Measurements from ENCODE around the gene TOP2A.
"Not testable (repeated sequence)": the region's sequence is repeated elsewhere in the genome, so short reads cannot be mapped to it uniquely, and the experiment has no call there.

The TOP2A gene

GRCh38 chr17:40399185-40399584 is 18.5 kb downstream of the TOP2A start:
- peak; percentile 12 for DNase-seq
- H3K27me3 ChIP-seq (replicated peaks) = no peaks in the 10 kb centered on the region
- H3K27ac ChIP-seq = no peak overlapping the region
- in situ Hi-C loops (cut with HindIII; ENCODE audit: low pct_ligation_motif_present, low sequenced_read_pairs) = no loop called here
- TF ChIP-seq, protein P1, sequence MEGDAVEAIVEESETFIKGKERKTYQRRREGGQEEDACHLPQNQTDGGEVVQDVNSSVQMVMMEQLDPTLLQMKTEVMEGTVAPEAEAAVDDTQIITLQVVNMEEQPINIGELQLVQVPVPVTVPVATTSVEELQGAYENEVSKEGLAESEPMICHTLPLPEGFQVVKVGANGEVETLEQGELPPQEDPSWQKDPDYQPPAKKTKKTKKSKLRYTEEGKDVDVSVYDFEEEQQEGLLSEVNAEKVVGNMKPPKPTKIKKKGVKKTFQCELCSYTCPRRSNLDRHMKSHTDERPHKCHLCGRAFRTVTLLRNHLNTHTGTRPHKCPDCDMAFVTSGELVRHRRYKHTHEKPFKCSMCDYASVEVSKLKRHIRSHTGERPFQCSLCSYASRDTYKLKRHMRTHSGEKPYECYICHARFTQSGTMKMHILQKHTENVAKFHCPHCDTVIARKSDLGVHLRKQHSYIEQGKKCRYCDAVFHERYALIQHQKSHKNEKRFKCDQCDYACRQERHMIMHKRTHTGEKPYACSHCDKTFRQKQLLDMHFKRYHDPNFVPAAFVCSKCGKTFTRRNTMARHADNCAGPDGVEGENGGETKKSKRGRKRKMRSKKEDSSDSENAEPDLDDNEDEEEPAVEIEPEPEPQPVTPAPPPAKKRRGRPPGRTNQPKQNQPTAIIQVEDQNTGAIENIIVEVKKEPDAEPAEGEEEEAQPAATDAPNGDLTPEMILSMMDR (IDR thresholded peaks at IDR 0.05; ENCODE audit: low read depth, low read length, missing control alignments) = peak; percentile 43
- H3K36me3 ChIP-seq (replicated peaks) = peaks cover 10% of the 10 kb centered on the region
- no peak overlapping the region for H3K4me3 ChIP-seq (ENCODE audit: low read depth, low read length)

DNA sequence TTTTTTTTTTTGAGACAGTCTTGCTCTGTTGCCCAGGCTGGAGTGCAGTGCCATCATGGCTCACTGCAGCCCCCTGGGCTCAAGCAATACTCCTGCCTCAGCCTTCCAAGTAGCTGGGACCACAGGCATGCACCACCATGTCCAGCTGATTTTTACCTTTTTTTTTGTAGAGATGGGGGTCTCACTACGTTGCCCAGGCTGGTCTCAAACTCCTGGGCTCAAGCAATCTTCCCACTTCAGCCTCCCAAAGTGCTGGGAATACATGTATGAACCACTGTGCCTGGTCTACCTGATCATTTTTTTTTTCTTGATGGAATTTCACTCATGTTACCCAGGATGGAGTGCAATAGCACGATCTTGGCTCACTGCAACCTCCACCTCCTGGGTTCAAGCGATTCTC is 31.1 kb downstream of the TOP2A start:
- DNase-seq; H3K4me3 ChIP-seq (ENCODE audit: low read depth, low read length); in situ Hi-C loops (cut with HindIII; ENCODE audit: low pct_ligation_motif_present, low sequenced_read_pairs); H3K27ac ChIP-seq; H3K27me3 ChIP-seq (replicated peaks); H3K36me3 ChIP-seq (replicated peaks): not testable (repeated sequence)

DNA sequence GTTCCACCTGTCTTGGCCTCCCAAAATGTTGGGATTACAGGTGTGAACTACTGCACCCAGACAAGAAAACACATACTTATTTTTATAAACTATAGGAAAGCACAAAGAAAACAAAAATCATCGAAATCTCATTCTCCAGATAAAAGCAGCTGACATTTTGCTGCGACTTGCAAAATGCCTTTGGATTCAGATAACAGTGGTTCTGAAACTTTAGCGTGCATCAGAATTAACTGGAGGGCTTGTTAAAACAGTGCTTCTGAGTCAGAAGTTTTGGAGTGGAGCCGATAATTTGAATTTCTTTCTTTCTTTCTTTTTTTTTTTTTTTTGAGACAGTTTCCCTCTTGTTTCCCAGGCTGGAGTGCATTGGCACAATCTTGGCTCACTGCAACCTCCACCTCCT is 35.4 kb downstream of the TOP2A start:
- DNase-seq = no peak
- in situ Hi-C loops (cut with HindIII; ENCODE audit: low pct_ligation_motif_present, low sequenced_read_pairs) = no loop called here
- H3K4me3 ChIP-seq (ENCODE audit: low read depth, low read length) = no peak overlapping the region
- H3K27ac ChIP-seq = no peak overlapping the region
- no peaks in the 10 kb centered on the region for H3K27me3 ChIP-seq (replicated peaks)
- TF ChIP-seq, protein P1 (IDR thresholded peaks at IDR 0.05; ENCODE audit: low read depth, low read length, missing control alignments) = no peak
- H3K36me3 ChIP-seq (replicated peaks) = no peaks in the 10 kb centered on the region

DNA sequence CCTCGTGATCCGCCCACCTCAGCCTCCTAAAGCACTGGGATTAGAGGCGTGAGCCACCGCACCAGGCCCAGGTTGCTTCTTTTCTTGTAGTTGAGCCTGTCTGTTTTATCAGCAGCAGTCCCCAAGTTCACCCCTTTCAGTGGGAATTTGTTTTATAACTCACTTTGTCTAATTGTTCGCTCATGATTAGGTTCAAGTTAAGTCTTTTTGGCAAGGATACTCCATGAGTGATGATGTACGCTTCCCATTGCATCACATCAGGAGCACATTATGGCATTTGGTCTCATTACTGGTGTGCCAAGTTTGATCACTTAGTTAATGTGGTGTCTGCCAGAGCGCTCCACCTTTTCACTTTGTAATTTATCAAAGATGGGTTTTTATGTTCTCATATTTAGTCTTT is 38.7 kb downstream of the TOP2A start:
- in situ Hi-C loops (cut with HindIII; ENCODE audit: low pct_ligation_motif_present, low sequenced_read_pairs) = no loop called here
- TF ChIP-seq, protein P1 (IDR thresholded peaks at IDR 0.05; ENCODE audit: low read depth, low read length, missing control alignments) = no peak
- Histone ChIP-seq H3K36me3 (replicated peaks) (no peaks in the 10 kb centered on the region), H3K27ac (no peak overlapping the region), H3K27me3 (replicated peaks) (no peaks in the 10 kb centered on the region), H3K4me3 (ENCODE audit: low read depth, low read length) (no peak overlapping the region)
- no peak for DNase-seq

DNA sequence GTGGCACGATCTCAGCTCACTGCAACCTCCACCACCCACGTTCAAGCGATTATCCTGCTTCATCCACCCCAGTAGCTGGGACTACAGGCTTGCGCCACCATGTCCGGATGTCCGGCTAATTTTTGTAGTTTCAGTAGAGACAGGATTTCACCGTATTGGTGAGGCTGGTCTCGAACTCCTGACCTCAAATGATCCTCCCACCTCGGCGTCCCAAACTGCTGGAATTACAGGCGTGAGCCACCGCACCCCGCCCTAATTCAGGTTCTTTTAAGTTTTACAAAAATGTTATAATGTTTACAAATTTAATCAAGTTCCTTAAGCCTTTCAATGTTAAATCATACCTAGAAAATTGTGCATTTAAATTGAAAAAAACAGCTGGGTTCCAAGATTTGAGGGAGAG is 39.9 kb downstream of the TOP2A start:
- Histone ChIP-seq H3K36me3 (replicated peaks) (no peaks in the 10 kb centered on the region), H3K27me3 (replicated peaks) (no peaks in the 10 kb centered on the region), H3K4me3 (ENCODE audit: low read depth, low read length) (no peak overlapping the region), H3K27ac (no peak overlapping the region)
- in situ Hi-C loops (cut with HindIII; ENCODE audit: low pct_ligation_motif_present, low sequenced_read_pairs) = no loop called here
- DNase-seq = no peak
- TF ChIP-seq, protein P1 (IDR thresholded peaks at IDR 0.05; ENCODE audit: low read depth, low read length, missing control alignments) = no peak

DNA sequence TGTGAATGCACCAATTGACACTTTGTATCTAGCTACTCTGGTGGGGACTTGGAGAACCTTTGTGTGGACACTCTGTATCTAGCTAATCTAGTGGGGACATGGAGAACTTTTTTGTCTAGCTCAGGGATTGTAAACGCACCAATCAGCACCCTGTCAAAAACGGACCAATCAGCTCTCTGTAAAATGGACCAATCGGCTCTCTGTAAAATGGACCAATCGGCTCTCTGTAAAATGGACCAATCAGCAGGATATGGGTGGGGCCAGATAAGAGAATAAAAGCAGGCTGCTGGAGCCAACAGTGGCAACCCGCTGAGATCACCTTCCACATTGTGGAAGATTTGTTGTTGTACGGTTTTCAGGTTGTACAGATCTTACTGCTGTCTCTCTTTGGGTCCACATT is 41.2 kb downstream of the TOP2A start:
- in situ Hi-C loops (cut with HindIII; ENCODE audit: low pct_ligation_motif_present, low sequenced_read_pairs); H3K27ac ChIP-seq; H3K36me3 ChIP-seq (replicated peaks); H3K4me3 ChIP-seq (ENCODE audit: low read depth, low read length); H3K27me3 ChIP-seq (replicated peaks); DNase-seq: not testable (repeated sequence)

DNA sequence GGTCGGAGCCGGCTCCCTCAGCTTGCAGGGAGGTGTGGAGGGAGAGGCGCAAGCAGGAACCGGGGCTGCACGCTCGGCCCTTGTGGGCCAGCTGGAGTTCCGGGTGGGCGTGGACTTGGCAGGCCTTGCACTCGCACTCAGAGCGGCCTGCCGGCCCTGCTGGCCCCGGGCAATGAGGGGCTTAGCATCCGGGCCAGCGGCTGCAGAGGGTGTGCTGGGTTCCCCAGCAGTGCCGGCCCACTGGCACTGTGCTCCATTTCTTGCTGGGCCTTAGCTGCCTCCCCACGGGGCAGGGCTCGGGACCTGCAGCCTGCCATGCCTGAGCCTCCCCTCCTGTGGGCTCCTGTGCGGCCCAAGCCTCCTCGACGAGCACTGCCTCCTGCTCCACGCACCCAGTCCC is 41.9 kb downstream of the TOP2A start:
- DNase-seq; H3K36me3 ChIP-seq (replicated peaks); H3K27ac ChIP-seq; H3K27me3 ChIP-seq (replicated peaks); in situ Hi-C loops (cut with HindIII; ENCODE audit: low pct_ligation_motif_present, low sequenced_read_pairs); H3K4me3 ChIP-seq (ENCODE audit: low read depth, low read length): not testable (repeated sequence)
